HG03135 (cell line): Measurements from ENCODE around the gene TMEM38B.
A peak's percentile ranks its signal among the peaks of the same experiment; 100 is the strongest.
"Not testable (repeated sequence)": the region's sequence is repeated elsewhere in the genome, so short reads cannot be mapped to it uniquely, and the experiment has no call there.

Experiments
- ATAC-seq: cut with Tn5 transposase; IDR thresholded peaks from one replicate; pipeline ENCODE4 v1.9.1; 2021; ENCODE audit warnings: mild to moderate bottlenecking, moderate library complexity; ENCODE audit not compliant: unreplicated experiment

TMEM38B gene

DNA sequence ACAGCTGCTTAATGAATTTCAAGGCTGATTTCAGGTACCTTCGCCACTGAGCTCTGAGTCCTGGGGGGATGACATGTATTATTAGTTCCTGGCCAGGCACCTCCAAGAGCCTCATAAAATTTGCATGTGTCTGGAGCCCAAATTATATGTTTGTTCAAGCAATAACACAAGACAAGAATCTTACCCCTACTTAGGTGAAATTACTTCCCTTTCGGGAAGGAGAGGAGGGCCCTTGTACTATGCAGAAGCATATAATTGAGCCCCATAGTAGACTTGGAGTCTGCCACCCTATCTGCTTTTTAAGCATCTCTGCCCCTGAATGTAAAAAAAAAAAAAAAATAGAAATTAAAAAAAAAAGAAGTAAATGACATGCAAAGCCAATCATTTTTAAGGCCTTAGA is 13.0 kb upstream of the TMEM38B start:
- no peak for ATAC-seq

DNA sequence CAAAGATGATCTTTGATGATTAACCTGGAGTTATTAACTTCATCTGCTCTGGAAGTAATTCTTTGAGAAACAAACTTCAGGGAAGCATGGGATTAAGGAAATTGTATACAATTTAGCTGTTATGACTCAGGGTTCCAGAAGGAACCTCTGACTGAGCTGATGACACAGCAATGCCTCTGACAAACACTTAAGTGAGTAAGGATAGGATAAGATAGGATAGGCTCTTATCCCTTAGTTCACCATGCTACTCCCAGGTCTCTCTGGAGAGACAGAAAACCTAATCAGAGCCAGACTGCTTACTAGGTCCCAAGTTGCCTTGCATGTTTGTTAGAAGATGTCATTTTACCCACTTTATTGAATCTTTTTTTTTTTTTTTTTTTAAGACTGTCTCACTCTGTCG is 12.6 kb upstream of the TMEM38B start:
- ATAC-seq = no peak

DNA sequence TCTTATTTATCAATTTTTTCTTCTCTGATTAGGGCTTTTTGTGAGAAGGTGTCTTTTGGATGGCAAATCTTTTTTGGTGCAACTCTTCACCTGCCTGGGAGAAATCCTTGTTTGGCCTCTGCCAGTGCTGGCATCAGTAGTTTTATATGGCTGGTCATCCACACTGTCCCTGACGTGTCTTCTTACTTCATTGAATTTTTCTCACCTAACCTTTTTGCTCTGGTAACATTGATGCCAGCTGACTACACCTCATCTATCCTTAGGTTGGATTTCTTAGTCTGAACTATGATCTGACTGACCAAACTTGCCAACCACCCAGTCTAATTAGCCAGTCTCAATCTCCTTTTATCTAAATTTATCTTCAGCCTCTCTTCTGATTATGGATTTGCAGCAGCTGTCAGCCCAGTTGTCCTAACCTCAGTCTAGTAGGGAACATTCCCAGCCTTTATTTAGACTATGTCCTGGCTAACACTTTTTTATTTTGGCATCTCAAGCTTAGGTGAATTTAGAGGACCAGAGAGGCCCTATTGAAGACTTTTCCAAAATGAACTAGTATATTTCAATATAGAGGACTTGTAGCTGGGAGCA is 10.6 kb upstream of the TMEM38B start:
- ATAC-seq = no peak

- no peak for ATAC-seq
Observed at GRCh38 chr9:105686936-105687335, 7.4 kb upstream of the TMEM38B start.

GRCh38 chr9:105690742-105691141 is 3.6 kb upstream of the TMEM38B start:
- no peak for ATAC-seq

DNA sequence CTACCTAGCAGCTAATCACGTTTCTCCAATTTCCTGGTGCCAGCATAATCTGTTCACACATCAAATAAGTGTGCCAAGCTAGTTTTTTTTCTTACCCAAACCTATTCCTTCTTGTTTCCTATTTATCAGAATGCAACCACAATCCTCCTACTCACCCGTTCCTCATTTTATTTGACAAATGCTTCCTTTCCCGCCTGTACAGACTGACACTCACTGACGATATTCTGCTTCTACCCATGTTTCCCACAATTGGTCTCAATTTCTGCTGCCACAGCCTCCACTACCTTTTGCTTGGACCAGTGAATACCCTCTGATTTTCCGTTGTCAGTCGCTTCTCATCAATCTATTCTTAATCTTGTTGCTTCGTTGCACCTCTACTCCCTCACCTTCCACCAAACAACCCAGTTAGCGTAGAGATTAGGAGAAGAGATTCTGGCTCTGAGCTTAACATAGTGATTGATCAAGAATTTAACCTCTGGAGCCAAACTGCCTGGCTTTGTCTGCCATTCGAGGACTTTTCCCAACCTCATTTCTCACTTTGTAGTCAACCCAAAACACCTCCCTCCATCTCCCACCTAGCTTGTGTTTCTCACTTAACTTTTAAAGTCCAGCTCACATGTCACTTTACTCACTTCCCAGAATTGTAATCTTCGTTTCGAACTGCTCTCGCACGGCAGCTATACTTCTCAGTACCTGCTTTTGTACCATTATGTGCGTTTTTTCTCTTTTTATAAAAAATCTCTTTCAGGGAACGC is 729 bp upstream of the TMEM38B start:
- peak; percentile 17 for ATAC-seq

DNA sequence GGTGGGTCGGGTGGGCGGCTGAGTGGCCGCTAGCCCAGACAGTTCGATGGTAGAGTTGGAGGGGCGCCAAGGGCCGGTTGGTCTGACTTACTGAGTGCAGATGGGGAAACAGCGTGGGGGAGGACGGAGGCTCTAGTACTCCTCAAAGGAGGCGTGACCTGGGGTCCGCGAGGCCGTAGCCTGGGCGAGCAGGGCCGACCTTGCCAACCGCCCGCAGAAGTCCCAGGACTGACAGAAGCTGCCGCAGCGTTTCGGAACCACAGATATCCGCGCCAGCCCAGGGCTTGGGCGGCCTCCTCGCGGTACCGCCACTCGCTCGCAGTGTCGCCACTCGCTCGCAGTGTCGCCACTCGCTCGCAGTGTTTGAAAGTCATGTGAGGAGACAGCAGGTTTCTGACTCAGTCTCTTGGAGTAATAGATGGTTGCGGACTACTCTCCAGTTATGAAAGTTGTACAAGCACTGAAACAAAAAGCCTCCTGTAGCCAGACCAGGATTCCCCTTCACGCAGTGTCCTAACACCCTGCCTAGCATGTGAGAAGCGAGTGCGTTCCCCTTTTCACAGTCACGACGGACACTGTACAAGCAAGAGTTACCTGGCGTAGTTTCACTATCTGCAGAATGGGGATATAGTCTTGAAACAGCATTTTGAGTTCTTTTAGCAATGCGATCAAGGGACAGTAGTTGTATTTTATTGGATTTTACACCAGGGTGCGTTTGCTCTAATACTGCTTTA is 674 bp downstream of the TMEM38B start:
- peak; percentile 66 for ATAC-seq

GRCh38 chr9:105696219-105696793 is 2.0 kb downstream of the TMEM38B start:
- ATAC-seq = no peak

DNA sequence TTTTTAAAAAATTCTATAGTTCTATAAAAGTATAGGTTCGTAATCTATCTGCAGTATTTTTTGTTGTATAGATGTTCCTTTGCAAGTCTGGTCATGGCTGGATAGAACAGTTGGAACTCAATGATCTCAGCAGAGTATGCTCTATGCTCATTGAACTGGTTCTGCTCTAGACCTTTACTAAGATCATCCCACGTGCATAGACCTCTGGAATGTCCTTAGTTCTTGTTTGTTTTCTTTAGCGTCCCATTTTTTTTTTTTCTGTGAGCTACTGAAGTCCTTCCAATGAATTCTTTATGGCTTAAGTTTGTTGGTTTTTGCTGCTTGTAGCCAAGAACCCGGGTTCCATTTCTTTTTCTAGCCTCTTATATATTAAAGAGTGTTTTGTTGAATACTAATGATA is 3.5 kb downstream of the TMEM38B start:
- no peak for ATAC-seq

DNA sequence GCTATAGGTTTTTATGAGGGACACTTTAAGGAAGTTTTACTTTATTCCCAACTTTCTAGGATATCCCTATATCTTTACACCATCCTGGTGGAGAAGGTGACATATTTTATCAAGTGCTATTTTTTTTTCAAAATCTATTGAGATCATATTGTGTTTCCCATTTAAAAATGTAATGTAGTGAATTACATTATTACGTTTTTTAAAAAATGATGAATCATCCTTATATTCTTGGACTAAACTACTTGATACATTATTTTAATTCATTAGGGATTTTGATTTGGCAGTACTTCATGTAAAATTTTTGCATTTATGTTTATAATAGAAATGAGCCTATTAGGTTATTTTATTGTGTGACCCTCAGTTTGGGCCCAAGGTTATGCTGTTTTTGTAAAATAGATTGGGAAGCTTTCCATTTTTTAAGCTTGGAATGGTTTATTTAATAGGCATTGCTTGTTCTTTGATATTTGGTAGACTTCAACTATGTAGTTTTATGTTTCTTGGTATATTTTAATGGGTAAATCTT is 4.1 kb downstream of the TMEM38B start:
- no peak for ATAC-seq

DNA sequence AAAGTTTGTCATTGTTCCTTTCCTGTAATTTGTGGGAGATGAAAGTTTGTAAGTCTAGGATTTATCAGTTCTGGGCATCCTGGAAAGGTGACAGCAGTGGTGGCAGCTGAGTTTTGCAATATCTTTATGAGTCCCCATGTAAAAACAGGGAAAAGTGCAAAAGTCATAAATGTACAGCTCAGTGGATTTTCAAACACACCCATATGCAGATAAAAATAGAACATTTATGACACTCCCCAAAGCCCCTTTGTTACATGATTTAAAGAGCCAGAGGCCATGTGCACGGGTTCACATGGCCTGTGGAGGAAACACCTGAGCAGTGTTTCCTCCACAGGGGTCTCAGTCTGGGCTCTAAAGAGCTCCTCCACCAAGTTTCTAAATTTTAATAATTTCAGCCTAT is 6.3 kb downstream of the TMEM38B start:
- ATAC-seq = no peak

DNA sequence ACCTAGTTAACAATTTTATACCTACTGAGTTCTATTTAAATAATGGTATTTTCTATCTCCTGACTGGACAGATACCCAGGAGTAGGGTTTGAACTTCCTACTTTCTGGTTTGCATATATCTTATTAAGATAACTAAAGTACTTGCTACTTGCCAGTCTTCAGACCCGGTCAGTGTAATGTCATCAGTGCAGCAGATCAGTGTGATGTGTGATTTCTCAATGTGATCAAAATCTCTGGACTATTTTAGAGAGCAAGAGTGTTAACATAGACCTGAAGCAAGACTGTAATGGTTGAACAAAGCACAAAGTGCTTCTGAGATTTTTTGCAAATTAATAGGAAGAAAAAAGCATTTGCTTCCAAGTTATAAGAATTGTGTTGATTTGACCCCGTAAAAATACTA is 6.8 kb downstream of the TMEM38B start:
- ATAC-seq = no peak

DNA sequence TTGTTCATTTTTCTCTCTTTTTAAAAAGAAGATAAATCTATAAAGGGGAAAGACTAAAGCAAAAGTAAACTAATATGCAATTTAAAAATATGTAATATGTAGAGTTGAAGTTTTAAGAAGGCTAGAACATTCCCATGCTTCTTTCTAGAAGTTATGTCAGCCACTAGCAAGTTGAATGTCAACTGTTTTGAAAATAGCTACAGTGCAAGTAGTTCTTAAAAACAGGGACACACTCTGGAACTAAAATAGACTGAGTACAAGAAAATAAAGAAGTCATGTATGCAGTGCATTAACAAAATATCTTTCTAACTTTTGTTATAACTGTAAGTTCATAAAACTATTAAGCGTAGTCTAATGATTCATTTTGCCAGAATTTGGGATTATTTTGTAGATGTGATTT is 7.9 kb downstream of the TMEM38B start:
- ATAC-seq = no peak

DNA sequence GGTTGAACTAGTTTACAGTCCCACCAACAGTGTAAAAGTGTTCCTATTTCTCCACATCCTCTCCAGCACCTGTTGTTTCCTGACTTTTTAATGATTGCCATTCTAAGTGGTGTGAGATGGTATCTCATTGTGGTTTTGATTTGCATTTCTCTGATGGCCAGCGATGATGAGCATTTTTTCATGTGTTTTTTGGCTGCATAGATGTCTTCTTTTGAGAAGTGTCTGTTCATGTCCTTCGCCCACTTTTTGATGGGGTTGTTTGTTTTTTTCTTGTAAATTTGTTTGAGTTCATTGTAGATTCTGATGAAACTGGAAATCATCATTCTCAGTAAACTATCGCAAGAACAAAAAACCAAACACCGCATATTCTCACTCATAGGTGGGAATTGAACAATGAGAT is 9.3 kb downstream of the TMEM38B start:
- not testable (repeated sequence) for ATAC-seq

- ATAC-seq = no peak
Observed at GRCh38 chr9:105706156-105706555, 11.8 kb downstream of the TMEM38B start.

GRCh38 chr9:105708405-105708804 is 14.1 kb downstream of the TMEM38B start:
- ATAC-seq = peak; percentile 62

DNA sequence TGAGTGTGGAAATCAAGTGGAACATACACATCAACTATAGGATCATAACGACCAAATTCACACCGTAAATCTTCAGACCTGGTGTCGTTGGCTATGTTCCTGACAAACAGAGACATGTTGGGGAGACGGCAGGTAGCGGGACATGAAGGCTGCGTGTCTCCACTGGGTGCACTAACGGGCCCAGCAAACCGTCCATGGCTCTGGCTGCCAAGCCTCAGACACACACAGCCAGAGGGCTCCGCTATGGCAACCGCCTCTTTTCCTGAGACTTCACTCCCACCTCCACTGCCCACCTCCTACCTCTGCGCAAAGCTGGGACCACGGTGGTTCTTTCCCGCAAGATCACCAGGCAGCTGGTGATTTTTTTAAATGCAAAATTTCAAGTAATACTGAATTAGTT is 16.3 kb downstream of the TMEM38B start:
- no peak for ATAC-seq

- no peak for ATAC-seq
Observed at GRCh38 chr9:105711867-105712266, 17.5 kb downstream of the TMEM38B start.

DNA sequence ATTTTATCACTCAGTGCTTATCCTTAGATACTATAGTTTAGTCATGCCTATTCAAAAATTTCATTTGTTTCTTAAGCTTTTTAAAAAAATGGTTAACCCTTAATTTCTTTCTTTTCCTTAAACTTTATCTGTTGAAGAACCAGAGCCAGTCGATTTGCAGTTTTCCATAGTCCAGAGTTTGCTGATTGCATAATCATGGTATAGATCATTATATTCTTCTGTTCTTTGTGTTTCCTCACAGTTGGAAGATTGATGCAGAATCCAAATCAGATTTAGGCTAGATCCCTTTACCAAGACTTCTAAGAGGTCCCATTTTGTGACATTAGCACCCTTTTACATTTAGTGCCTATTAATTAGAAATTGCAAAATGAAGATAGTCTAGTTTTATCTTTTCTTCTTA is 18.0 kb downstream of the TMEM38B start:
- ATAC-seq = no peak

GRCh38 chr9:105712773-105713172 is 18.4 kb downstream of the TMEM38B start:
- no peak for ATAC-seq

- ATAC-seq = no peak
Observed at GRCh38 chr9:105713260-105714019, 19.1 kb downstream of the TMEM38B start.
